Suprapubic skin (tissue), 4 donors: ENCODE data around the gene PRRX2. TPM values are rescaled to one million over a fixed set of nuclear protein-coding genes. Genes with fewer than 3 reads are reported as not detected.

ENCODE experiments used
- DNase-seq, 2 donors: peaks; one replicate each; pipeline ENCODE4 v3.0.0-alpha.2; 2019; ENCODE audit warnings: low spot score in 2 of 2
- H3K27ac ChIP-seq: fragments of 200-600 bp; sonication (generic); one replicate; pipeline ENCODE4 v1.5.1; 2019
- H3K27me3 ChIP-seq: fragments of 200-600 bp; sonication (generic); one replicate; pipeline ENCODE4 v1.5.1; 2019
- H3K36me3 ChIP-seq: fragments of 200-600 bp; sonication (generic); one replicate; pipeline ENCODE4 v1.5.1; 2019
- H3K4me1 ChIP-seq: fragments of 200-600 bp; sonication (generic); one replicate; pipeline ENCODE4 v1.5.1; 2019
- H3K4me3 ChIP-seq: fragments of 200-600 bp; sonication (generic); one replicate; pipeline ENCODE4 v1.5.1; 2019; ENCODE audit warnings: mild to moderate bottlenecking
- H3K9me3 ChIP-seq: fragments of 200-600 bp; sonication (generic); one replicate; pipeline ENCODE4 v1.5.1; 2019
- CTCF ChIP-seq, 2 donors: fragments of 200-600 bp in 1 of 2; fragments of 450-650 bp in 1 of 2; sonication (generic) in 1 of 2; IDR thresholded peaks; one replicate each; pipeline ENCODE4 v1.5.1; 2016 to 2019; ENCODE audit warnings: antibody characterized with exemption in 2 of 2, mild to moderate bottlenecking in 1 of 2, moderate library complexity in 1 of 2
- EP300 ChIP-seq: sonication (generic); formaldehyde crosslinking; IDR thresholded peaks from one replicate; pipeline ENCODE4 v1.6.1; 2017; ENCODE audit warnings: antibody characterized with exemption
- POLR2A ChIP-seq, 2 donors: fragments of 450-650 bp; IDR thresholded peaks; one replicate each; pipeline ENCODE4 v1.6.1; 2017; ENCODE audit warnings: antibody characterized with exemption in 2 of 2, mild to moderate bottlenecking in 2 of 2, moderate library complexity in 2 of 2
- POLR2AphosphoS5 ChIP-seq, 3 donors: sonication (generic); formaldehyde crosslinking; IDR thresholded peaks; one replicate each; pipeline ENCODE4 v1.6.1; 2017; ENCODE audit warnings: antibody characterized with exemption in 3 of 3
- WGBS: methylation state at CpG from one replicate; pipeline ENCODE4 v1.1.5; 2018; 5-methylcytosine and 5-hydroxymethylcytosine counted together
- total RNA-seq, 4 donors: library from RNA; depleted of rRNA; stranded (reverse); fragments of >200 nt; gene quantifications; one replicate each; pipeline ENCODE4 v1.1.0, GENCODE V29; 2016

The PRRX2 gene
- total RNA-seq, 4 donors from 2014 or later: 9.9 to 16.9 (median 14.0) TPM

- TF ChIP-seq CTCF (IDR thresholded peaks at IDR 0.05): no peak
- TF ChIP-seq POLR2AphosphoS5 (IDR thresholded peaks at IDR 0.05): no peak
- TF ChIP-seq POLR2A (IDR thresholded peaks at IDR 0.05): no peak
- TF ChIP-seq EP300: no peak
- Histone ChIP-seq H3K36me3 (no peaks in the 10 kb centered on the region), H3K27me3 (peaks cover 15% of the 10 kb centered on the region), H3K4me3 (no peak overlapping the region), H3K27ac (peak overlapping the region; percentile 31), H3K9me3 (no peaks in the 10 kb centered on the region), H3K4me1 (peaks cover 39% of the 10 kb centered on the region)
- no peak for DNase-seq
- WGBS: 67% methylated on average over 3 of the region's 3 CpGs
Measured at GRCh38 chr9:129695870-129696269, 30.4 kb downstream of the PRRX2 start.

DNA sequence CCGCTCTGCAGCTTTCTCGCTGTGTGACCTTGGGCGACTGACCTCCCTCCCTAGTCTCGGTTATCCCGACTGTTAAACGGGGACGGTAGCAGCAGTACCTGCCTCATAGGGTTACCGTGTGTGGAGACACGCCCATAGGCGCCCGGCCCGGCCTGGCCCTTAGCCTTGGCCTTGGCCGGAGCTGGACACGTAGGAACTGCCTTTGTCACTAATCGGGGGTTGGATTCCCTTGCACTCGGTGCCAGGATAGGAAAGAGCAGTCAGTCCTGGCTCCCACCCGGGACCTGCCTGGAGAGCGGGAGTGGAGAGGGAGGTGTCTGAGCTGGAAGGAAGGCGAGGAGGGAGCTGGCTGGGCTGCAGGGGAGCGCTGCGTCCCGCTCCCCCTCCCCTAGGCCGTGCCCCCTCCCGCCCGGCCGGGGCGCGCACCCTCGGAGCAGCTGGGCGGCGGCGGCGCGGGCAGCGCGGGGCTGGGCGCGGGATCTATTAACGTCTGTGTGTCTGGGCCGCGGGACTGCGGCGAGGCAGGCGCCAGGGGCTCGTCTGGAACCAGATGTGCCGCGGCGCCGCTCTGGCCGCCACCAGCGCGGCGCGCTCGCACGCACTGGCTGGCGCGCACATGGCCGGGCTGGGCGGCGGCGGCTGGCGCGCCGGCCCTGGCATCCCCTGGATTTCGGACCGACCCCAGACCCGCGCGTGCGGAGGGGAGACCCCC, 31.7 kb downstream of the PRRX2 start:
- WGBS: 1% methylated on average over 17 of the region's 71 CpGs
- H3K27ac ChIP-seq: peak overlapping the region; percentile 91

GRCh38 chr9:129697656-129698253, 32.3 kb downstream of the PRRX2 start:
- DNase-seq: peak in 1 of 2 donors; percentile 89
- Histone ChIP-seq H3K27me3 (peaks cover 15% of the 10 kb centered on the region), H3K36me3 (no peaks in the 10 kb centered on the region), H3K9me3 (no peaks in the 10 kb centered on the region), H3K4me1 (peaks cover 55% of the 10 kb centered on the region), H3K4me3 (peak overlapping the region; percentile 52), H3K27ac (peak overlapping the region; percentile 91)
- WGBS: 3% methylated on average over 11 of the region's 25 CpGs
- TF ChIP-seq POLR2AphosphoS5 (IDR thresholded peaks at IDR 0.05): no peak
- no peak for TF ChIP-seq POLR2A (IDR thresholded peaks at IDR 0.05)
- no peak for TF ChIP-seq CTCF (IDR thresholded peaks at IDR 0.05)
- TF ChIP-seq EP300: no peak

More for the DNA sequence above, 31.7 kb downstream of the PRRX2 start:
- Histone ChIP-seq H3K9me3 (no peaks in the 10 kb centered on the region), H3K4me3 (peak overlapping the region; percentile 52), H3K36me3 (no peaks in the 10 kb centered on the region), H3K4me1 (peaks cover 48% of the 10 kb centered on the region), H3K27me3 (peaks cover 15% of the 10 kb centered on the region)
- peak in 1 of 2 donors; percentile 82 for DNase-seq
- TF ChIP-seq POLR2AphosphoS5 (IDR thresholded peaks at IDR 0.05) (no peak), POLR2A (IDR thresholded peaks at IDR 0.05) (peak in 1 of 2 donors; percentile 30)

DNA sequence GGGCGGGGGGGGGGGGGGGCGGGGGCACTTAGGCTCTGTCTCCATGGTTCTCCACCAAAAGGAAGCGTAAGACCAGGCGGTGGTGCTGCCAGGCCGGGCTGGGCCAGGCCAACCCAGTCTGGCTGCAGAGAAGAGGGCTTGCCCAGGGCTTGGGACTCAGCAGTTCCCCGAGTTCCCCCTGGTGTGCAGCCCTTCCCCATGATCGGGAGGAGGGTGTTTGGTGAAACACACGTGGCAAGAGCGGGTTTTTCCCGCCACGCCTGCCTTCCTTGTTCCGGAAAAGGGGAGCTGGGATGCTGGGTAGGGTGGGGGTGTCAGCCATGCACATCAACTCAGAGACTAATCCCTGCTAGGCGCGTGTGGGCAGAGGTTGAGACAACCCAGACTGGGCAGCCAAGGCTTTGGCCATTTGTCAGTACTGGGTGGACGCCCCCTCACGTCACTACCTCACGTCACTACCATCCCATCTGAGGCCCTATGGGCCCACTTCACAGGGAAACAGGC, 32.9 kb downstream of the PRRX2 start:
- WGBS: 0% methylated on average over 2 of the region's 17 CpGs

DNA sequence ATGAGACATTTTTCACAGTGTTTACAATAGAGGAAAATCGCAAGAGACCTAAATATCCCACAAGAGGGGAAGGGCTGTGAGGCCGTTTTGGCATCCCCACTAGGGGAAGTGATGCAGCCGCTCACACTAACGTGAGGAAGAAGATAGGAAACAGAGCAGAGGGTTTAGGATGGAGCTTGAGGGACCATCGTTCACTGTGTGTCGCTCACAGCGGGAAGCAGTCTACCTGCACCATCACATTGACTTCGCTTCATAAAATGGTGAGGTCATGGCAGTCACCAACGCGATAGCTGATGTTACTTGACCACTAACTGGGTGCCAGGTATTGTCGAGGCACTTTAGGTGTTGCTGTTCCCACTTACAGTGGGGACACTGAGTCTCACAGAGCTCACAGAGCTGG, 35.6 kb downstream of the PRRX2 start:
- 88% methylated on average over 11 of the region's 11 CpGs for WGBS
- H3K27ac ChIP-seq: no peak overlapping the region
- H3K4me1 ChIP-seq: peaks cover 60% of the 10 kb centered on the region
- no peak overlapping the region for H3K4me3 ChIP-seq
- peaks cover 15% of the 10 kb centered on the region for H3K27me3 ChIP-seq
- no peak for TF ChIP-seq POLR2A (IDR thresholded peaks at IDR 0.05)
- no peak for TF ChIP-seq EP300
- no peak for TF ChIP-seq CTCF (IDR thresholded peaks at IDR 0.05)
- no peak for TF ChIP-seq POLR2AphosphoS5 (IDR thresholded peaks at IDR 0.05)
- H3K9me3 ChIP-seq: no peaks in the 10 kb centered on the region
- no peak for DNase-seq
- no peaks in the 10 kb centered on the region for H3K36me3 ChIP-seq

More for the DNA sequence above, 32.9 kb downstream of the PRRX2 start:
- Histone ChIP-seq H3K27me3 (peaks cover 15% of the 10 kb centered on the region), H3K4me3 (peak overlapping the region; percentile 52), H3K36me3 (no peaks in the 10 kb centered on the region), H3K27ac (peak overlapping the region; percentile 91), H3K9me3 (no peaks in the 10 kb centered on the region), H3K4me1 (peaks cover 60% of the 10 kb centered on the region)
- peak in 1 of 2 donors; percentile 55 for TF ChIP-seq POLR2A (IDR thresholded peaks at IDR 0.05)
- TF ChIP-seq POLR2AphosphoS5 (IDR thresholded peaks at IDR 0.05): peak in 1 of 3 donors; percentile 16
- no peak for TF ChIP-seq EP300
- TF ChIP-seq CTCF (IDR thresholded peaks at IDR 0.05): no peak
- peak; percentile 87 to 89 for DNase-seq
